Measurements from ENCODE around the gene PTTG2. TPM values are rescaled to one million over a fixed set of nuclear protein-coding genes. Genes with fewer than 3 reads are reported as not detected.

PTTG2 gene
- total RNA-seq, 1 donor from 2014 or later: 7.2 TPM

DNA sequence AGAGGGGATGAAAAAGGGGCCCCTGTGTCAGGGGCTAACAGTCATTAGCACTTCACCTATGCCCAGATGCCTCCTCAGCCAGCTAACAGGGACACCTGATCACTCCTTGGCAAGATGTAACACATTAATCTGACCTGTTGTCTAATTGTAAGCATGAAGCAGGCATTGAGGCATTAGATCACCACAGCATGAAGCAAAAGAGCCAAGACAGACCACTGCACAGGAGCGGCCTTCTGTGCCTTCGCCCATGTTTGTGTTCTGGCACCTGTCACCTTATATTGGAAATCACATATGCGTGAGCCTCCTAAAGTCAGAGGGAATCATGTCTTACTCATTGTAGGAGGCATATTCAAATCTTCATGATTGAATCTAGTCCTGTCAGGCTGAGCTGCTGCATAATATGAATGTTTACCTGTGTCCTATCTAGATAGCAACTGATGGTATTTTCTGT, 48.4 kb downstream of the PTTG2 start:
- DNase-seq (ENCODE audit: low spot score): no peak

DNA sequence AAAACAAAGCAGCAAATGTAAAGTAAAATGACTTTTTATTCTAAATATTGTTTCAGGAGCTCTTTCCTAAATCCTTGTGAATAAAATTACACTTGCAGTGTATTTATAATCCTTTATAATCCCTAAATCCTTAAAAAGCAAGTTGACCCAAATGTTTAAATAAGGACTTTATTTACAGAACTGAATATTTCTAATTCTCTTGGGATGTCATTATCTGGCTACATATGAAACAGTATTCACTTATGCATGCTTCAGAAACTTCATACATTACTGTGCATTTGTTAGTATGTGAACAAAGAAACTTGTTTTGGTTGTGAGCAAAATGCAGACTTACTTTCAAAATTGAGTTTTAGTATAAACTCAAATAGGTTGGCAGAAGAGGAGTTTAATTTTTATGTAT, 49.2 kb downstream of the PTTG2 start:
- no peak for DNase-seq (ENCODE audit: low spot score)

DNA sequence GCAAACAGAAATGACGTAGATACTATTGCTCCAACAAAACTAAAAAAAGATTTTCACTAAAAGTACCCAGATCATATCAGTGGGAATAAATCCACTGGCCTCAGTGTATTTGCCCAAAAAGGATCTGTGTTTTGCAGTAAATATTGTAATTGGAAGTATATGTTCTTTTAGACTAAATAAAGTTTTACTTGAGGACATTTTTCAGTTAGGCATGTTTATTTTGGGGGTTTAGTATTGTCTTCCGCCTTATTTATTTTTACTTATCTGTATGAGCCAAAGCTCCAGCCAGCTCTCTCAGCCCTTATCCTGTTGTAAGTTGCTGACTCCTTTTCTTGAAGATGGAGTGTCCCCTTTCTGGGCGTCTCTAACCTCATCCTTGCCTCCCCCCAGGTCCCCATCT, 49.8 kb downstream of the PTTG2 start:
- no peak for DNase-seq (ENCODE audit: low spot score)

Other genes starting within 250 kb of the PTTG2 start
- 62.6 TPM for gene PGM2, start 133.7 kb upstream of the PTTG2 start, total RNA-seq
- gene TBC1D1, start 69.3 kb upstream of the PTTG2 start, total RNA-seq: 191 TPM

Measured in ureter (tissue), 1 donor.